Right atrium auricular region (tissue), 2 donors: Measurements from ENCODE around the gene ARIH1. TPM values are rescaled to one million over a fixed set of nuclear protein-coding genes. Genes with fewer than 3 reads are reported as not detected.

Experiments used
- DNase-seq: peaks from one replicate; pipeline ENCODE4 v3.0.0-alpha.2; 2019; ENCODE audit warnings: low spot score
- H3K27ac ChIP-seq, 2 donors: fragments of 200-600 bp; sonication (generic); 1 replicate in 1 of 2; 2 replicates in 1 of 2; pipeline ENCODE4 v1.5.1; 2016 to 2019
- H3K27me3 ChIP-seq, 2 donors: fragments of 200-600 bp; sonication (generic); one replicate each; pipeline versions ENCODE4 v1.5.1 to v1.6.0; 2017 to 2019
- H3K36me3 ChIP-seq: fragments of 200-600 bp; sonication (generic); one replicate; pipeline ENCODE4 v1.5.1; 2016
- H3K4me1 ChIP-seq, 2 donors: fragments of 200-600 bp; sonication (generic); one replicate each; pipeline versions ENCODE4 v1.5.1 to v1.6.0; 2017 to 2019
- H3K4me3 ChIP-seq, 2 donors: fragments of 200-600 bp; sonication (generic); 1 replicate in 1 of 2; 2 replicates in 1 of 2; pipeline ENCODE4 v1.5.1; 2017 to 2019; ENCODE audit warnings: mild to moderate bottlenecking in 1 of 2, moderate library complexity in 1 of 2
- H3K9me3 ChIP-seq, 2 donors: fragments of 200-600 bp; sonication (generic); one replicate each; pipeline ENCODE4 v1.5.1; 2019
- total RNA-seq, 2 donors: library from RNA; depleted of rRNA; stranded (reverse); fragments of >200 nt; gene quantifications; one replicate each; pipeline ENCODE4 v1.1.0, GENCODE V29; 2016
- TF ChIP-seq, protein P1 (sequence below), 2 donors: fragments of 200-600 bp; sonication (generic); IDR thresholded peaks; one replicate each; pipeline ENCODE4 v1.5.1; 2019; ENCODE audit warnings: antibody characterized with exemption in 2 of 2

Gene ARIH1
- total RNA-seq, 2 donors from 2014 or later, result 40.7 to 41.5 TPM

GRCh38 chr15:72451224-72451623, 22.9 kb upstream of the ARIH1 start:
- Histone ChIP-seq H3K27ac (no peak overlapping the region), H3K36me3 (no peaks in the 10 kb centered on the region), H3K4me1 (no peaks in the 10 kb centered on the region), H3K9me3 (no peaks in the 10 kb centered on the region), H3K4me3 (no peak overlapping the region), H3K27me3 (no peaks in the 10 kb centered on the region)
- DNase-seq, result no peak
- TF ChIP-seq, protein P1, sequence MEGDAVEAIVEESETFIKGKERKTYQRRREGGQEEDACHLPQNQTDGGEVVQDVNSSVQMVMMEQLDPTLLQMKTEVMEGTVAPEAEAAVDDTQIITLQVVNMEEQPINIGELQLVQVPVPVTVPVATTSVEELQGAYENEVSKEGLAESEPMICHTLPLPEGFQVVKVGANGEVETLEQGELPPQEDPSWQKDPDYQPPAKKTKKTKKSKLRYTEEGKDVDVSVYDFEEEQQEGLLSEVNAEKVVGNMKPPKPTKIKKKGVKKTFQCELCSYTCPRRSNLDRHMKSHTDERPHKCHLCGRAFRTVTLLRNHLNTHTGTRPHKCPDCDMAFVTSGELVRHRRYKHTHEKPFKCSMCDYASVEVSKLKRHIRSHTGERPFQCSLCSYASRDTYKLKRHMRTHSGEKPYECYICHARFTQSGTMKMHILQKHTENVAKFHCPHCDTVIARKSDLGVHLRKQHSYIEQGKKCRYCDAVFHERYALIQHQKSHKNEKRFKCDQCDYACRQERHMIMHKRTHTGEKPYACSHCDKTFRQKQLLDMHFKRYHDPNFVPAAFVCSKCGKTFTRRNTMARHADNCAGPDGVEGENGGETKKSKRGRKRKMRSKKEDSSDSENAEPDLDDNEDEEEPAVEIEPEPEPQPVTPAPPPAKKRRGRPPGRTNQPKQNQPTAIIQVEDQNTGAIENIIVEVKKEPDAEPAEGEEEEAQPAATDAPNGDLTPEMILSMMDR (IDR thresholded peaks at IDR 0.05), result no peak

DNA sequence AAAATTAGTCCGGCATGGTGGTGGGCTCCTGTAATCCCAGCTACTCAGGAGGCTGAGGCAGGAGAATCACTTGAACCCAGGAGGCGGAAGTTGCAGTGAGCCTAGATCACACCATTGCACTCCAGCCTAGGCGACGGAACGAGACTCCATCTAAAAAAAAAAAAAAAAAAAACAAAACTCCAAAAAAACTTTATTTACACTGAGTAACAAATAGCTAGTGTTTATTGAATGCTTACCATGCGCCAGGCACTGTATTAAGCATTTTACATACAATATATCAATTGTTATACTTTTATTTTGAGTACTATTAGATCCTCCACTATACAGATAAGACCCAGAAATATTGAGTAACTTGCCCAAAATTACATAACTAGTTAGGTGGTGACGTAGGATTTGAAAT, 17.4 kb upstream of the ARIH1 start:
- no peak for DNase-seq
- no peaks in the 10 kb centered on the region for H3K27me3 ChIP-seq
- H3K4me1 ChIP-seq, result peaks cover 0 to 5% of the 10 kb centered on the region in 2 donors
- H3K27ac ChIP-seq, result no peak overlapping the region
- TF ChIP-seq, protein P1 (IDR thresholded peaks at IDR 0.05), result no peak
- H3K4me3 ChIP-seq, result no peak overlapping the region
- no peaks in the 10 kb centered on the region for H3K9me3 ChIP-seq
- no peaks in the 10 kb centered on the region for H3K36me3 ChIP-seq

DNA sequence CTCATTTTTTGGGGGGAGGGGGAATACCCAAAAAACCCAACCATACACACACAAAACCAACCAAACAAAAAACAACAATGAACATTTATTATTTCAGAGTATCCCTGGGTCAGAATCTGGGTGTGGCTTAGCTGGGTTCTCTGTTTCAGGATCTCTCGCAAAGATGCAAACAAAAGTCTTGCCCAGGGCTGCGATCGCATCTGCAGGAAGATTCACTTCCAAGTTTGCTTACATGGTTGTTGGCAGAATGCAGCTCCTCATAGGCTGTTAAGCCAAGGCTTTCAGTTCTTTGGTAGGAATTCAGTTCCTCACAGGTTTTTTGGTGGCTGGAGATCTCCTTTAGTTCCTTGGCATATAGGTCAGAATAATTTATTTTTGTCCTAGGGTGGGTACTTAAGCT, 13.7 kb upstream of the ARIH1 start:
- no peaks in the 10 kb centered on the region for H3K9me3 ChIP-seq
- no peak for DNase-seq
- TF ChIP-seq, protein P1 (IDR thresholded peaks at IDR 0.05), result no peak
- H3K36me3 ChIP-seq, result no peaks in the 10 kb centered on the region
- peaks cover 0 to 5% of the 10 kb centered on the region in 2 donors for H3K4me1 ChIP-seq
- no peaks in the 10 kb centered on the region for H3K27me3 ChIP-seq
- no peak overlapping the region for H3K4me3 ChIP-seq
- no peak overlapping the region for H3K27ac ChIP-seq

DNA sequence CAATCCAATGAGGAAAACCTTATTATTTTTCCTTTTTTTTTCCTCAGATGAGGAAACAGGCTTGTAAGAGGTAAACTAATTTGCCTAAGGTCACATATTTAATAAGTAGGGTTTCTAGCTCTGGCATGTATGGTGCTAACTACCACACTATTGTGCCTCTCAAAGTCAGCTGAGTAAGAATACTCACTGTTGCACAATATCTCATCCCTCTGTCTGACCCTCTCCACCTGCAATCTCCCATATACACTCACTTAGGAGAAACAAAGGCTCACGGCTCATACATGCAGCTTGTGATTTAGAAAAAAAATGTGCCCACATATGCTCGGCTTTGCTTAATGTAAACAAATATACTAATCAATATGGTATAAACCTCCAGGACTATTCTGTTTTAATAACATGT, 10.4 kb upstream of the ARIH1 start:
- no peak overlapping the region for H3K27ac ChIP-seq

DNA sequence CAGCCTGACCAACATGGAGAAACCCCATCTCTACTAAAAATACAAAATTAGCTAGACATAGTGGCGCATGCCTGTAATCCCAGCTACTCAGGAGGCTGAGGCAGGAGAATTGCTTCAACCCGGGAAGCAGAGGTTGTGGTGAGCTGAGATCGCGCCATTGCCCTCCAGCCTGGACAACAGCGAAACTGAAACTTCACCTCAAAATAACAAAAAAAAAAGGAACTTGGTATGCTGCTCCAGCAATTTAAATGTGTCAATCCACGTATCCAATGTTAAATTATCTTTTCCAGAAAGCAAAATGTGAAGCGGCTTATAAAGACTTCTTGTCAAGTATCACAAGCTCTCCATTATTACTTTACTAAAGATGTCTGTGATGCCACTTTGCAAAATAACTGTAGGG, 9.9 kb upstream of the ARIH1 start:
- Histone ChIP-seq H3K9me3 (no peaks in the 10 kb centered on the region), H3K36me3 (no peaks in the 10 kb centered on the region), H3K27me3 (no peaks in the 10 kb centered on the region), H3K4me3 (no peak overlapping the region), H3K27ac (no peak overlapping the region), H3K4me1 (peaks cover 0 to 5% of the 10 kb centered on the region in 2 donors)
- DNase-seq, result no peak
- TF ChIP-seq, protein P1 (IDR thresholded peaks at IDR 0.05), result no peak

More for the DNA sequence above, 10.4 kb upstream of the ARIH1 start:
- no peak for DNase-seq
- Histone ChIP-seq H3K9me3 (no peaks in the 10 kb centered on the region), H3K27me3 (no peaks in the 10 kb centered on the region), H3K36me3 (no peaks in the 10 kb centered on the region), H3K4me1 (peaks cover 0 to 5% of the 10 kb centered on the region in 2 donors), H3K4me3 (no peak overlapping the region)
- TF ChIP-seq, protein P1 (IDR thresholded peaks at IDR 0.05), result no peak

DNA sequence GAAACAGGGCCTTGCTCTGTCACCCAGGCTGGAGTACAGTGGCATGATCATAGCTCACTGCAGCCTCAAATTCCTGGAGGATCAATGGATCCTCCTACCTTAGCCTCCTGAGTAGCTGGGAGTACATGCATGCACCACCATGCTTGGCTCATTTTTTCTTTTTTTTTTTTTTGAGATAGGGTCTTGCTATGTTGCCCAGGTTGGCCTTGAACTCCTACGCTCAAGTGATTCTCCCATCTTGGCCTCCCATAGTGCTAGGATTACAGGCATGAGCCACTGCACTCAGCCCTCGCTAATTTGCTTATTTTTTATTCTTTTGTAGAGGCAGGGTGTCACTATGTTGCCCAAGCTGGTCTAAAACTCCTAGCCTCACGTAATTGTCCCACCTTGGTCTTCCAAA, 6.0 kb upstream of the ARIH1 start:
- Histone ChIP-seq H3K27ac (no peak overlapping the region), H3K36me3 (no peaks in the 10 kb centered on the region), H3K9me3 (no peaks in the 10 kb centered on the region), H3K27me3 (no peaks in the 10 kb centered on the region), H3K4me3 (no peak overlapping the region), H3K4me1 (peaks cover 0 to 4% of the 10 kb centered on the region in 2 donors)
- no peak for DNase-seq
- TF ChIP-seq, protein P1 (IDR thresholded peaks at IDR 0.05), result no peak
